ENCODE measurements around the gene FBXL17.

- TF ChIP-seq CTCF (tag by site-specific recombination; IDR thresholded peaks at IDR 0.05) (no peak), ZSCAN18 (tag by site-specific recombination; IDR thresholded peaks at IDR 0.05) (no peak), ZNF501 (tag by site-specific recombination; IDR thresholded peaks at IDR 0.05) (no peak), ZNF24 (tag by site-specific recombination; IDR thresholded peaks at IDR 0.05) (no peak), ZNF701 (tag by site-specific recombination; IDR thresholded peaks at IDR 0.05) (no peak), TCF7L2 (IDR thresholded peaks at IDR 0.05; ENCODE audit: borderline replicate concordance, low read depth, low read length) (no peak), MEIS1 (CRISPR knock-in tag; IDR thresholded peaks at IDR 0.05; ENCODE audit: borderline replicate concordance) (no peak), HOXC10 (CRISPR knock-in tag; IDR thresholded peaks at IDR 0.05) (no peak), BCL11A (tag by site-specific recombination; IDR thresholded peaks at IDR 0.05; ENCODE audit: low read depth) (no peak), SP2 (tag by site-specific recombination; IDR thresholded peaks at IDR 0.05) (no peak), GLIS2 (tag by site-specific recombination; IDR thresholded peaks at IDR 0.05) (no peak), WT1 (tag by site-specific recombination; IDR thresholded peaks at IDR 0.05) (no peak), ZNF629 (tag by site-specific recombination; IDR thresholded peaks at IDR 0.05) (no peak), ZBTB17 (tag by site-specific recombination; IDR thresholded peaks at IDR 0.05) (no peak)
Measured at GRCh38 chr5:108136493-108136892, 245.4 kb downstream of the FBXL17 start.
